RWPE2 (cell line): ENCODE data around the gene MIPEP.

Experiments
- ATAC-seq: fragments of 200-7000 bp; cut with Tn5 transposase; 3 replicates; pipeline ENCODE4 v1.9.1; 2021; ENCODE audit warnings: low read depth
- DNase-seq: peaks from one replicate; pipeline ENCODE4 v3.0.0-alpha.2; 2020; ENCODE audit warnings: low spot score
- H3K27ac ChIP-seq: fragments of 450-650 bp; 2 replicates; pipeline ENCODE4 v1.5.1; 2017; ENCODE audit warnings: mild to moderate bottlenecking; ENCODE audit not compliant: poor library complexity, severe bottlenecking
- H3K27me3 ChIP-seq: fragments of 250-450 bp; sonication (Bioruptor Pico); 2 replicates; pipeline ENCODE4 v1.5.1; 2021; ENCODE audit warnings: mild to moderate bottlenecking, moderate library complexity; ENCODE audit not compliant: insufficient read depth, poor library complexity, severe bottlenecking
- H3K36me3 ChIP-seq: fragments of 250-450 bp; sonication (Bioruptor Pico); 2 replicates; pipeline ENCODE4 v1.5.1; 2020; ENCODE audit warnings: low read depth, mild to moderate bottlenecking, moderate library complexity
- H3K4me1 ChIP-seq: fragments of 250-450 bp; sonication (Bioruptor Pico); 2 replicates; pipeline ENCODE4 v1.5.1; 2021; ENCODE audit warnings: mild to moderate bottlenecking, moderate library complexity; ENCODE audit not compliant: insufficient read depth, poor library complexity, severe bottlenecking
- H3K4me3 ChIP-seq: fragments of 250-450 bp; sonication (Bioruptor Pico); 2 replicates; pipeline ENCODE4 v1.5.1; 2021; ENCODE audit warnings: mild to moderate bottlenecking, moderate library complexity; ENCODE audit not compliant: severe bottlenecking
- H3K9me3 ChIP-seq: fragments of 250-450 bp; sonication (Bioruptor Pico); 2 replicates; pipeline ENCODE4 v1.5.1; 2021; ENCODE audit warnings: mild to moderate bottlenecking, moderate library complexity; ENCODE audit not compliant: severe bottlenecking
- TF ChIP-seq, protein P1 (sequence below): fragments of 450-650 bp; IDR thresholded peaks from one replicate; pipeline ENCODE4 v1.5.1; 2017; ENCODE audit warnings: mild to moderate bottlenecking, moderate library complexity; ENCODE audit not compliant: poor library complexity, severe bottlenecking

The MIPEP gene

GRCh38 chr13:23699271-23699670 is 189.9 kb downstream of the MIPEP start:
- H3K9me3 ChIP-seq, result no peaks in the 10 kb centered on the region
- TF ChIP-seq, protein P1, sequence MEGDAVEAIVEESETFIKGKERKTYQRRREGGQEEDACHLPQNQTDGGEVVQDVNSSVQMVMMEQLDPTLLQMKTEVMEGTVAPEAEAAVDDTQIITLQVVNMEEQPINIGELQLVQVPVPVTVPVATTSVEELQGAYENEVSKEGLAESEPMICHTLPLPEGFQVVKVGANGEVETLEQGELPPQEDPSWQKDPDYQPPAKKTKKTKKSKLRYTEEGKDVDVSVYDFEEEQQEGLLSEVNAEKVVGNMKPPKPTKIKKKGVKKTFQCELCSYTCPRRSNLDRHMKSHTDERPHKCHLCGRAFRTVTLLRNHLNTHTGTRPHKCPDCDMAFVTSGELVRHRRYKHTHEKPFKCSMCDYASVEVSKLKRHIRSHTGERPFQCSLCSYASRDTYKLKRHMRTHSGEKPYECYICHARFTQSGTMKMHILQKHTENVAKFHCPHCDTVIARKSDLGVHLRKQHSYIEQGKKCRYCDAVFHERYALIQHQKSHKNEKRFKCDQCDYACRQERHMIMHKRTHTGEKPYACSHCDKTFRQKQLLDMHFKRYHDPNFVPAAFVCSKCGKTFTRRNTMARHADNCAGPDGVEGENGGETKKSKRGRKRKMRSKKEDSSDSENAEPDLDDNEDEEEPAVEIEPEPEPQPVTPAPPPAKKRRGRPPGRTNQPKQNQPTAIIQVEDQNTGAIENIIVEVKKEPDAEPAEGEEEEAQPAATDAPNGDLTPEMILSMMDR, result no peak
- H3K4me3 ChIP-seq, result no peak overlapping the region
- no peak for DNase-seq
- H3K27me3 ChIP-seq, result no peaks in the 10 kb centered on the region
- no peak overlapping the region for H3K27ac ChIP-seq
- no peaks in the 10 kb centered on the region for H3K4me1 ChIP-seq
- H3K36me3 ChIP-seq, result no peaks in the 10 kb centered on the region
- ATAC-seq, result no peak

DNA sequence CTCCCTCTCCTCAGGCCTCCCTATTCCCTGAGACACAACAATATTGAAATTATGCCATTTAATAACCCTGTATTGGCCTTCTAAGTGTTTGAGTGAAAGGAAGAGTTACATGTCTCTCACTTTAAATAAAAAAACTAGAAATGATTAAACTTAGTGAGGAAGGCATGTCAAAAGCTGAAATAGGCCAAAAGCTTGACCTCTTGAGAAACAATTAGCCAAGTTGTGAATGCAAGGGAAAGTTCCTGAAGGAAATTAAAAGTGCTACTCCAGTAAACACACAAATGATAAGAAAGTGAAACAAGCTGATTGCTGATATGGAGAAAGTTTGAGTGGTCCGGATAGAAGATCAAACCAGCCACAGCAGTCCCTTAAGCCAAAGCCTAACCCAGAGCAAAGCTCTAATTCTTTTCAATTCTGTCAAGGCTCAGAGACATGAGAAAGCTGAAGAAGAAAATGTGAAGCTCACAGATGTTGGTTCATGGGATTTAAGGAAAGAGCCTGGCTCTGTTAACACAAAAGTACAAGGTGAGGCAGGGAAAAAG is 191.4 kb downstream of the MIPEP start:
- ATAC-seq (no peak), DNase-seq (no peak)
- H3K9me3 ChIP-seq, result no peaks in the 10 kb centered on the region
- H3K27ac ChIP-seq, result no peak overlapping the region
- H3K4me3 ChIP-seq, result no peak overlapping the region
- H3K27me3 ChIP-seq, result no peaks in the 10 kb centered on the region
- no peaks in the 10 kb centered on the region for H3K4me1 ChIP-seq
- no peaks in the 10 kb centered on the region for H3K36me3 ChIP-seq
- TF ChIP-seq, protein P1, result no peak

- TF ChIP-seq, protein P1, result no peak
- H3K4me3 ChIP-seq, result no peak overlapping the region
- H3K36me3 ChIP-seq, result no peaks in the 10 kb centered on the region
- no peaks in the 10 kb centered on the region for H3K9me3 ChIP-seq
- H3K4me1 ChIP-seq, result no peaks in the 10 kb centered on the region
- ATAC-seq (no peak), DNase-seq (no peak)
- H3K27ac ChIP-seq, result no peak overlapping the region
- H3K27me3 ChIP-seq, result no peaks in the 10 kb centered on the region
These were observed 192.6 kb downstream of the MIPEP start for GRCh38 chr13:23696610-23697009.

GRCh38 chr13:23695711-23696464 is 193.3 kb downstream of the MIPEP start:
- no peaks in the 10 kb centered on the region for H3K9me3 ChIP-seq
- H3K36me3 ChIP-seq, result no peaks in the 10 kb centered on the region
- H3K27me3 ChIP-seq, result no peaks in the 10 kb centered on the region
- no peaks in the 10 kb centered on the region for H3K4me1 ChIP-seq
- TF ChIP-seq, protein P1, result no peak
- no peak overlapping the region for H3K27ac ChIP-seq
- ATAC-seq, result no peak
- H3K4me3 ChIP-seq, result no peak overlapping the region
- no peak for DNase-seq

DNA sequence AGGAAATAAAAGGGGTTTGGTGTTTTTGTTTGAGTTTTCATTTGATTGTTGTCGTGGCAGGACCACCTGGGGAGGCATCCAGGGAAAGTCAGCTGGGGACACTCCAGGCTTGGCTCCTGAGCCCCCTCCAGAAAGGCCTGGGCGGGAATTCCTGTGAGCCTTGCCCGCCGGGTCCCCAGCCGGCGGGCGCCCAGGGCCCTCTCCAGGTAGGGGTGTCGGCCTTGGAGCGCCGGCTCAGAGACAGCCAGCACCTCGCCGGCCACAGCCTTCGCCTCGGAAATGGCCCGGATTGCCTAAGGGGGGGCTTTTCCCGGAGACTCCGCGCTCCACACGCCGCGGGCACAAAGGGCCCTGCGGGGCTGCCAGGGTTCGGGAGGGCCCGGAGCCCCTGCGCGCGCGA is 194.0 kb downstream of the MIPEP start:
- Histone ChIP-seq H3K4me1 (no peaks in the 10 kb centered on the region), H3K27ac (no peak overlapping the region), H3K27me3 (no peaks in the 10 kb centered on the region), H3K9me3 (no peaks in the 10 kb centered on the region), H3K4me3 (no peak overlapping the region), H3K36me3 (no peaks in the 10 kb centered on the region)
- ATAC-seq, result no peak
- DNase-seq, result no peak
- TF ChIP-seq, protein P1, result no peak
